GM12873 (cell line): Measurements from ENCODE around the gene ACVR1.

ENCODE experiments used
- TF ChIP-seq, protein P1 (sequence below): IDR thresholded peaks from 2 replicates; pipeline ENCODE4 v1.5.1; 2012; ENCODE audit warnings: low read depth, mild to moderate bottlenecking, moderate library complexity, low read length, control low read depth; ENCODE audit not compliant: insufficient read depth; ENCODE audit errors: missing control alignments

ACVR1 gene

DNA sequence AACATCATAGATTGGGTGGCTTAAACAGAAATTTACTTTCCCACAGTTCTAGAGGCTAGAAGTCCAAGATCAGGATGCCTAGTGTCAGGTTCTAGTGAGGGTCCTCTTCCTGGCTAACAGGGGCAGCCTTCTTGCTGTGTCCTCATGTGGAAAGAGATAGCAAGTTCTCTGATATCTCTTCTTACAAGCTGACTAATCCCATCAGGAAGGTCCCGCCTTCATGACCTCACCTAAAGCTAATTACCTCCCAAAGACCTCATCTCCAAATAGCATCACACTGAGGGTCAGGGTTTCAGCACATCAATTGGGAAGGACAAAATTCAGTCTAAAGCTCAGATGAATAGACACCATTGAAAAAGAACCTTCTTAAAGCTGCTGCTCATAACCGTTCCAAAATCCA is 22.9 kb downstream of the ACVR1 start:
- TF ChIP-seq, protein P1, sequence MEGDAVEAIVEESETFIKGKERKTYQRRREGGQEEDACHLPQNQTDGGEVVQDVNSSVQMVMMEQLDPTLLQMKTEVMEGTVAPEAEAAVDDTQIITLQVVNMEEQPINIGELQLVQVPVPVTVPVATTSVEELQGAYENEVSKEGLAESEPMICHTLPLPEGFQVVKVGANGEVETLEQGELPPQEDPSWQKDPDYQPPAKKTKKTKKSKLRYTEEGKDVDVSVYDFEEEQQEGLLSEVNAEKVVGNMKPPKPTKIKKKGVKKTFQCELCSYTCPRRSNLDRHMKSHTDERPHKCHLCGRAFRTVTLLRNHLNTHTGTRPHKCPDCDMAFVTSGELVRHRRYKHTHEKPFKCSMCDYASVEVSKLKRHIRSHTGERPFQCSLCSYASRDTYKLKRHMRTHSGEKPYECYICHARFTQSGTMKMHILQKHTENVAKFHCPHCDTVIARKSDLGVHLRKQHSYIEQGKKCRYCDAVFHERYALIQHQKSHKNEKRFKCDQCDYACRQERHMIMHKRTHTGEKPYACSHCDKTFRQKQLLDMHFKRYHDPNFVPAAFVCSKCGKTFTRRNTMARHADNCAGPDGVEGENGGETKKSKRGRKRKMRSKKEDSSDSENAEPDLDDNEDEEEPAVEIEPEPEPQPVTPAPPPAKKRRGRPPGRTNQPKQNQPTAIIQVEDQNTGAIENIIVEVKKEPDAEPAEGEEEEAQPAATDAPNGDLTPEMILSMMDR = no peak

DNA sequence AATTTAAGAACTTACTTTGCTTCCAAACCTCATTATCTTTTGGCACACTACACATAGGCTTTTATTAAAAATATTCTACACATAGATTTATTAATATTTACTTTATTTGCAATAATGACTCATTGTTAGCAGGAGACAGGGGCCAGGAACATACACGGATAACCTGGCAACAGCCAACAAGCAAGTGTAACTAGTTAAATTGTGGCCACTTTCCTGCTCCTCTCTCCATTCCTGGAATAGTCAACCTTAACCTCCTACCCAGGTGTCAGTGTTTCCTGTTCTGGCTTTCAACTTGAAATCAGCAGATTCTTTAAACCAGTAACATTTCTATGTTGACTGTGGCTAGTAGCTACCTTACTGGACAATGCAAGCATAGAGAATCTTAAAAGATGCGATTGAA is 26.5 kb downstream of the ACVR1 start:
- TF ChIP-seq, protein P1 = no peak

DNA sequence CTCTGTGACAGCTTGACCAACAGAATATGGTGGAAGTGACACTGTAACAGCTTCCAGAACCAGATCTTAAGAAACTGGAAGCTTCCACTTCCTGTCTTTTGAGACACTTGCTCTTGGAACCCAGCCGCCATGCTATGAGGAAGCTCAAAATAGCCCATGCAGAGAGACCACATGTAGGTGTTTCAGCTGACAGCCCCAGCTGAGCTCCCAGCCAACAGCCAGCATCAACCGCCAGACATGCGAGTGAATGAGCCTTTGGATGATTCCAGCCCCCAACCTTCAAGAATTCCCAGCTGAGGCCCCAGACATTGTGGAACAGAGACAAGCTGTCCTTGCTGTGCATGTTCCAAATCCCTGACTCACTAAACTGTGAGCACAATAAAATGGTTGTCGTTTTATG is 27.9 kb downstream of the ACVR1 start:
- TF ChIP-seq, protein P1 = no peak

DNA sequence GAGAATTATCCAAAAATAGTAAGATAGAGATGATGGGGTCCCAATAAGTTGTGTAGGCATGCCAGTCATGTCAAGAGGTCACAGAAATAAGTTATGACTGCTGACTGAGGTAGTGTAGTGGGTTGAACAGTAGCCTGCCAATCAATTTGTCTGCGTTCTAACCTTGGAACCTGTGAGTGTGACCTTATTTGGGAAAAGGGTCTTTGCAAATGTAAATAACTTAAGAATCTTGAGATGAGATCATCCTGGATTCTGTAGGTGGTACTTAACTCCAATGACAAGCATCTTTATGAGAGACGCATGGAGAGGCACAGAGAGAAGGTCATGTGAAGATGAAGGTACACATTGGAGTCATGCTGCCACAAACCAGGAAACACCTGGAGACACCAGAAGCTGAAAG is 31.0 kb downstream of the ACVR1 start:
- TF ChIP-seq, protein P1 = no peak

DNA sequence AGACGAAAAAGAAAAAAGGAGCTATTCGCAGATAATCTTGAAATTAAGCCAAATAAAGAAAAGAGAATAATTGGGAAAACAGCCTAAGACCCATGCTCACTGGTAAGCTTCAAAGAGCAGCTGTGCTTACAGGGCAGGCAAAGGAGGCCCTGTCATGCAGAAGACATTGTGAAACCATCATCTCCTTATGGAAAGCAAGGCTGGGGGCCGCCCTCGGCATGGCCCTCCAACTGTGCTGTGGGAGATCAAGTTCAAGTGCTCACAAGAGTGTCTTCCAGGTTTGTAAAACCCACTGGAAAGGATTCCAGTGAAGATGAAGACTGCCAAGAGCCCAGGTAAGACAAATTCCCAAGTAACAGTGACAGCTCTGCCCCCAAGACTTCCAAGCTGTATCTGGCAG is 32.2 kb downstream of the ACVR1 start:
- TF ChIP-seq, protein P1 = no peak

DNA sequence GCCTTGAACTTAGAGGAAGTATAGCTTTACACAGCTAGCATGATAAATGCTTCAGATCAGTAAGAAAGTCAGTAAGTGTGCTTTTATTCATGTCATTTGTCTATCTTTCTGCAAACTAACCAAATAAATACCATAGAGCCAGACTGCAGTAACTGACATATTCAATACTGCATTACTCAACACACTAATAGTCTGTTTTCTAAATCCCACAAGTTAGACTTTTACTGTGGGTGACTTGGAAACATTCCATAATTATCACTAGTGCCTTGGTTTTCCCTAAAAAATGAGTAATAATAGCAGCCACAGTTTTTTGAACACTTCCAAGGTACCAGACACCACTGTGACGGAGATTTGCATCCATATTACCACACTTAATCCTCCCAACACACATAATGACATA is 33.0 kb downstream of the ACVR1 start:
- TF ChIP-seq, protein P1 = no peak

DNA sequence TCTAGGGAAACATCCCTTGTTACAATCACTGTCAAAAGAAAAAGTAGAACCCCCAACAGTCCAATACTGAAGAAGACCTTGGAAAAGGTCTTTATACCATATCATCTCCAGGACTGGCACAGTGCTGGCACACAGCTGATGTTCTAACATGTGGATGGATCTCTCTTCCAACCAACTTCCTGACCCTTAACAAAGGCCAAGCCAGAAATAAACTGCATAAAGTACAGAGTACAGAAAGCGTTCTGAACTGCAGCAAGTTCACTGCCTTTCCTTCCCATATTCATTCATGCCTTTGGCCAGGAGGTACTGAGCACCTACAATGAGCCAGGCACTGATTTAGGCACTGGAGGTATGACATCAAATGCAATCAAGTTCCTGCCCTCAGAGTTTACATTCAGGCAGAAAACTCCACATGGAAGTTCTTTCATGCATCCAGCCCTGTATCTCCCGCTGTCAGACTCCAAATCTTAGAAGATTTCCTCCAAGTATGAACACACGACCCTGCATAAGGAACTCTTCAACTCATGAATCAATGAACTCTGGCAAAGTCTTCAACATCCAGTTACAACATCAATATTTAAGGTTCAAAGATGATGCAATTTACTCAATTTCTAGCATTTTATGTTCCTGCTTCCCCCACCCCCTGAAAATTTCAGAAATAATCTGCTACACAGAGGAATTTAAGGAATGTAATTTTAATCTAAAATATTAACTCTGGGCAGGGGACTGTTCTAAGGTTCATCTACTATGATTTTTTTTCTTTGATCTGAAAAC is 33.8 kb downstream of the ACVR1 start:
- TF ChIP-seq, protein P1 = no peak
